D721Med (cell line): ENCODE results near the gene BMERB1.

Source experiments
- DNase-seq: peaks from one replicate; pipeline ENCODE4 v3.0.0; 2011; ENCODE audit warnings: low spot score; ENCODE audit not compliant: insufficient read length
- FAIRE-seq: peaks from 2 replicates; lab custom pipeline; 2011; peaks lifted over from hg19 to GRCh38; lab: Jason Lieb, UNC
- TF ChIP-seq, protein P1 (sequence below): IDR thresholded peaks from 2 replicates; pipeline ENCODE4 v1.5.1; 2012; ENCODE audit warnings: mild to moderate bottlenecking, control low read depth; ENCODE audit not compliant: insufficient read depth; ENCODE audit errors: missing control alignments

The BMERB1 gene

DNA sequence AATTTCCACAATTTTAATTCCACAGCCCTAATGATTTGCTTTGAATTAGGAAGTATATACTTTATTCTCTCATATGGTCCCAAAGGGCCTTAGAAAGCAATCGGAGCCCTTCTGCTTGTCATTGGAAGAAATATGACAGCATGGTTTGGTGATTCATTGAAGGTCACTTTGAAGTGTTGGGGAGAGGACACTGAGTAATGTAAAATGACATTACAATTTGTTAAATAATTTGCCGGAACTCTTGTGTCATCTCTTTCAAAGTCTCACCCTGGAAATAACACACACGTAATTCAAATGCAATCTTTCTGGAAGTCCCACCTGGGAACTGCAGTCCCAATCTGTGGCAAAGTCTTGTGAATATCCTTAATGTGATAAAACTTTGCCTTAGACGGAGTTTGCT lies 59.8 kb downstream of the BMERB1 start:
- TF ChIP-seq, protein P1, sequence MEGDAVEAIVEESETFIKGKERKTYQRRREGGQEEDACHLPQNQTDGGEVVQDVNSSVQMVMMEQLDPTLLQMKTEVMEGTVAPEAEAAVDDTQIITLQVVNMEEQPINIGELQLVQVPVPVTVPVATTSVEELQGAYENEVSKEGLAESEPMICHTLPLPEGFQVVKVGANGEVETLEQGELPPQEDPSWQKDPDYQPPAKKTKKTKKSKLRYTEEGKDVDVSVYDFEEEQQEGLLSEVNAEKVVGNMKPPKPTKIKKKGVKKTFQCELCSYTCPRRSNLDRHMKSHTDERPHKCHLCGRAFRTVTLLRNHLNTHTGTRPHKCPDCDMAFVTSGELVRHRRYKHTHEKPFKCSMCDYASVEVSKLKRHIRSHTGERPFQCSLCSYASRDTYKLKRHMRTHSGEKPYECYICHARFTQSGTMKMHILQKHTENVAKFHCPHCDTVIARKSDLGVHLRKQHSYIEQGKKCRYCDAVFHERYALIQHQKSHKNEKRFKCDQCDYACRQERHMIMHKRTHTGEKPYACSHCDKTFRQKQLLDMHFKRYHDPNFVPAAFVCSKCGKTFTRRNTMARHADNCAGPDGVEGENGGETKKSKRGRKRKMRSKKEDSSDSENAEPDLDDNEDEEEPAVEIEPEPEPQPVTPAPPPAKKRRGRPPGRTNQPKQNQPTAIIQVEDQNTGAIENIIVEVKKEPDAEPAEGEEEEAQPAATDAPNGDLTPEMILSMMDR = no peak
- DNase-seq (no peak), FAIRE-seq (no peak)

DNA sequence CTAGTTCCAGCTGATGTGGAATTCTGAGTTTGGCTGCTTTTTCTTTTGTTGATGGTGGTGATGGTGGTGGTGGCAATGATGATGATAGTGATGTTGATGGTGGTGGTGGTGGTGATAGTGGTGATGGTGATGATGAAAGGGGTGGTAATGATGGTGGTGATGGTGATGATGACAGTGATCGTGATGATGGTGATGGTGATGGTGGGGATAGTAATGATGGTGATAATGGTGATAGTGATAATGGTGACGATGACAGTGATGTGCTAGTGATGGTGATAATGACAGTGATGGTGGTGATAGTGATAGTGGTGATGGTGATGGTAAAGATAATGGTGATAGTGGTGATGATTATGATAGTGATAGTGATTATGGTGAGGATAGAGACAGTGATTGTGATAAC lies 61.5 kb downstream of the BMERB1 start:
- FAIRE-seq = no peak
- DNase-seq = no peak
- TF ChIP-seq, protein P1 = no peak

DNA sequence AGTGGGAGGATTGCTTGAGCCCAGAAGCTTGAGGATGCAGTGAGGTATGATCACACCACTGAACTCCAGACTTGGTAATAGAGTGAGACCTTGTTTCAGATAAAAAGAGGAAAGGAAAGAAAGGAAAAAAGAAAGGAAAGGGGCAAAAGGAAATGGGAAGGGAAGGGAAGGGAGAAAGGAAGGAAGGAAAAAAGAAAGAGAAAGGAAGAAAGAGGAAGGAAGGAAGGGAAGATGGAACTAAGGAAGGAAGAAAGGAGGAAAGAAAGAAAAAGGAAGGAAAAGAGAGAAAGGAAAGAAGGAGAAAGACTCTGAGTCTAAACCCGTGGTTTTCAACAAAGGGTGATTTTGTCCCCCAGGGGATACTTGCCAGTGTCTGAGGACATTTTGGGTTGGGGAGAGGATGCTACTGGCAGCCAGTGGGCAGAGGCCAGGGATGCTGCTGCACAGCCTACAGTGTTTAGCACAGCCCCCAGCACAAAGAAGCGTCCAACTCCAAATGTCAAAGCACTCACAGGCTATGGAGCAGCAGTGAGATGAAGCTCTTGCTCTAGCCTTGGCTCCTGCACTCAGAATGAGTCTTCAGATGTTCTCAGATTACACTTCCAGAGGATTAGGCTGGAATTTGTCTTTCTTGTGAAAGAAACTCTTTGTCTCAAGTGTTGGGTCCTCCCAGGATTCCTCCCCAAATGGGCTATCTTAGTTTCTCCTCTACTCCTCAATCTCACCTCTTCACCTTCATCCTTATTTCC lies 64.2 kb downstream of the BMERB1 start:
- no peak for DNase-seq
- FAIRE-seq = no peak
- TF ChIP-seq, protein P1 = no peak

DNA sequence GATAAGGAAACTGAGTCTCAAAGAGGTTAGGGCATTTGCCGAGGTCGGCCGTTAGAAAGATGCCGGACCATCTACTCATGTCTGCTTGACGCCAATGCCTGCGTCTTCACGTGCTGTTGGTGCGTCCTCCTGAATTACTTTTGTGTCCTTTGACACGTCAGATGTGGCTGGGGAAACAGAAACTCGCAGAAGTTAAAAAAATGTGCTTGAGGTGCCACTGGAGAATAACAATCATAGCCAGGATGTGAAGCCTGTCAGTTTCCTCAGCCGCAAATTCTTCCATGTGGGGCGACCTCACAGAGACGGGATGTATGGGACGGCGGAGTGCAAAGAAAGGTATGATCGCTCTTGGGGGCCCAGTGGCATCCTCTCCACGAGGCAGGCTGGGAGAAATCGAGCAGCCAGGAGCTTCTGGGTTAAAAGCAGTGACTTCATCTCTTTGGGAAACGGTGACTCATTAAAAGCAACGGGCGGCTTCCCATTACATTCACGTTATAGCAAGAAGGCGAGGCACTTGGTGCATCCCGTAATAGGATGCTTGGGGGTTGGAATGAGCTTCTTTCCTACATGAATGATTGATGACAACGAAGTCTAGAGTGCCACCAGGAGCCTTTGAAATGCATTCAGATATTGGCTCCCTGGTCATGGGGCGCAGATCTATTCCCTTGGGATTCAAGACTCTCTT lies 67.8 kb downstream of the BMERB1 start:
- no peak for FAIRE-seq
- TF ChIP-seq, protein P1 = no peak
- DNase-seq = no peak

DNA sequence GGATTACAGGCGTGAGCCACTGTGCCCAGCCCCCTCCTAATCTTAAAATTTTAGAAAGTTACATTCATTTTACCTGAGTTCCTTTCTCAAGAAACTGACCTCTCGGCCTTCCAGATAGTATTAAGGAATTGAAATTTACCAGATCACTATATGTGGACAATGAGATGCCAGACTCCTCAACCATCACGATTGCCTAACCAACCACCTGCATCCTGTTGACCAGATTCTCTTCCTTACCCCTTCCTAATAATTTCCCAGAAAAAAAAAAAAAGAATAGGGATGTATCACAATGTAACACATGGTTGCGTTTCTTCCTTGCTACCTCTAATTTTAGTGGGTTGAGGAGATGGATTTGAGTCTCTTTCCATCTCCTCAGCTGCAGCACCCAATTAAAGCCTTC lies 72.1 kb downstream of the BMERB1 start:
- no peak for DNase-seq
- FAIRE-seq = no peak
- TF ChIP-seq, protein P1 = no peak

DNA sequence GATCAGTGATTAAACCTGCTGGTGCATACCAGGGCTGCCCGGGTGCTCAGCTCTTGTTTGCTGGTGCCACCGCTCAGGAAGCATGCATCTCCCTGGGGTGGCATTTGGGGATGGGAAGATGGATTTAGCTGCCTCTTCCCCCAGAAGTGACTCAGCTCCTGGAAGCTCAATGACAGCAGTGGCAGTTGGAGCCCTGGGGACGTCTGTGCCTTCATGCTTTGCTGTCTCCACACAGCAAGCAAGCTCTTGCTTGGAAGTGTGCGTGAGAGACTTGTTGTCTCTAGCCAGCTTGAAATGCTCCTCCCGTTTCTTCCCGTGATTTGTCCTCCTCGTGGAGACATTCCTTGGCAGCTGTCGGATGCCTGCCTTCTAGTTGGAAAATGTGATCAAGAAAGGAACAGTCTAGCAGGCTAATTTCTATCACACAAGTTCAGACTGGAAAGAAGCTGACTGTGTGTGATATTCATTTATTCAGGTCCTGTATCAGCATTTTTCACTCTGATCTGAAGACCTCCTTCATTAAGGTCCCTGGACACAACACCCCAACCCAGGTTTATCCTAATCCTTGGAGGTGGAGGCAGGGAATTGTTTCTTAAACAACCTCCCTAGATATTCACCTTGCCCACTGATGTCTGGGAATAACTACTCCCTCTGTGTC lies 73.0 kb downstream of the BMERB1 start:
- no peak for FAIRE-seq
- TF ChIP-seq, protein P1 = no peak
- no peak for DNase-seq
